Bronchial epithelial cell (primary cell): ENCODE results near the gene ZNF217. TPM values are rescaled to one million over a fixed set of nuclear protein-coding genes. Genes with fewer than 3 reads are reported as not detected.
"Not testable (repeated sequence)": the region's sequence is repeated elsewhere in the genome, so short reads cannot be mapped to it uniquely, and the experiment has no call there.

Experiments
- DNase-seq: peaks from one replicate; pipeline ENCODE4 v3.0.0-alpha.2; 2010; ENCODE audit warnings: low read depth
- FAIRE-seq: peaks from 2 replicates; lab custom pipeline; 2011; peaks lifted over from hg19 to GRCh38; lab: Jason Lieb, UNC
- H3K27me3 ChIP-seq: 2 replicates; pipeline ENCODE4 v1.5.1; 2011; ENCODE audit warnings: low read length; ENCODE audit not compliant: control insufficient read depth, insufficient read depth
- H3K36me3 ChIP-seq: 2 replicates; pipeline ENCODE4 v1.5.1; 2011; ENCODE audit warnings: low read length; ENCODE audit not compliant: control insufficient read depth, insufficient read depth
- H3K4me3 ChIP-seq: 2 replicates; pipeline ENCODE4 v1.5.1; 2011; ENCODE audit warnings: mild to moderate bottlenecking, low read depth, low read length, control low read depth
- CTCF ChIP-seq: IDR thresholded peaks from 2 replicates; pipeline ENCODE4 v1.5.1; 2011; ENCODE audit warnings: mild to moderate bottlenecking, moderate library complexity, low read length, control low read depth, inconsistent platforms; ENCODE audit not compliant: insufficient read depth, severe bottlenecking
- total RNA-seq: library from RNA; depleted of rRNA; stranded (reverse); fragments of >200 nt; gene quantifications from 2 replicates; pipeline ENCODE4 v1.2.1, GENCODE V29; 2014

Gene ZNF217
- total RNA-seq, 1 donor from 2014 or later, result 24.7 TPM

GRCh38 chr20:53584550-53584913 lies 9.1 kb downstream of the ZNF217 start:
- H3K27me3 ChIP-seq, H3K4me3 ChIP-seq, FAIRE-seq, DNase-seq: not testable (repeated sequence)
- peaks cover 22% of the 10 kb centered on the region for H3K36me3 ChIP-seq

- not testable (repeated sequence) for H3K27me3 ChIP-seq, H3K4me3 ChIP-seq, FAIRE-seq, DNase-seq
- H3K36me3 ChIP-seq, result peaks cover 22% of the 10 kb centered on the region
These were observed 9.7 kb downstream of the ZNF217 start for GRCh38 chr20:53583660-53584549.

- H3K4me3 ChIP-seq, result no peak overlapping the region
- H3K27me3 ChIP-seq, result no peaks in the 10 kb centered on the region
- TF ChIP-seq CTCF, result no peak
- no peak for FAIRE-seq
- peaks cover 23% of the 10 kb centered on the region for H3K36me3 ChIP-seq
- DNase-seq, result peak; percentile 100
These were observed 10.9 kb downstream of the ZNF217 start for GRCh38 chr20:53582574-53583351.

GRCh38 chr20:53582251-53582570 lies 11.4 kb downstream of the ZNF217 start:
- FAIRE-seq (no peak), DNase-seq (no peak)
- H3K4me3 ChIP-seq, result no peak overlapping the region
- no peaks in the 10 kb centered on the region for H3K27me3 ChIP-seq
- H3K36me3 ChIP-seq, result peaks cover 23% of the 10 kb centered on the region
- TF ChIP-seq CTCF, result no peak

GRCh38 chr20:53581444-53582250 lies 12.0 kb downstream of the ZNF217 start:
- no peak for DNase-seq
- no peak overlapping the region for H3K4me3 ChIP-seq
- FAIRE-seq, result no peak
- H3K27me3 ChIP-seq, result no peaks in the 10 kb centered on the region
- no peak for TF ChIP-seq CTCF
- H3K36me3 ChIP-seq, result peaks cover 27% of the 10 kb centered on the region

GRCh38 chr20:53580376-53581111 lies 13.1 kb downstream of the ZNF217 start:
- no peak for TF ChIP-seq CTCF
- Histone ChIP-seq H3K4me3 (no peak overlapping the region), H3K36me3 (peaks cover 38% of the 10 kb centered on the region), H3K27me3 (no peaks in the 10 kb centered on the region)
- FAIRE-seq, result no peak
- no peak for DNase-seq
